Bronchus fibroblast of lung (primary cell): Measurements from ENCODE around the gene CES1. TPM values are rescaled to one million over a fixed set of nuclear protein-coding genes. Genes with fewer than 3 reads are reported as not detected.

Source experiments
- total RNA-seq: library from RNA; depleted of rRNA; stranded (reverse); fragments of >200 nt; gene quantifications from 2 replicates; pipeline ENCODE4 v1.2.3, GENCODE V29; 2015

CES1 gene
- total RNA-seq = 0.50 and 1.9 TPM in 2 replicates

GRCh38 chr16:55832773-55833691 lies at the start of gene CES1:
TSS of gene CES1 (minus strand) at chr16:55833096. CDS start at chr16:55833055, 41 bp downstream.

GRCh38 chr16:55875273-55875672 lies 42.4 kb upstream of the CES1 start, which contains the start of gene CES5A:
TSS of gene CES5A (minus strand) at chr16:55875373. CDS start at chr16:55875221, 152 bp downstream.

Other genes starting within 250 kb of the CES1 start
- not detected in 2 replicates for gene SLC6A2, start 177.1 kb downstream of the CES1 start, total RNA-seq
- not detected in 2 replicates for gene CES5A, start 42.3 kb upstream of the CES1 start, total RNA-seq